Neural crest cell (in vitro differentiated cells): ENCODE data around the gene FAM180A. TPM values are rescaled to one million over a fixed set of nuclear protein-coding genes. Genes with fewer than 3 reads are reported as not detected.
A peak's percentile ranks its signal among the peaks of the same experiment; 100 is the strongest.

Source experiments
- DNase-seq: peaks from one replicate; pipeline ENCODE4 v3.0.0; 2021; ENCODE audit warnings: low read depth, mixed read lengths, low spot score
- H3K27ac Mint-ChIP-seq: one replicate; pipeline ENCODE4 v1.8.0; 2021; ENCODE audit warnings: mild to moderate bottlenecking, mixed read lengths; ENCODE audit not compliant: unreplicated experiment
- H3K27me3 Mint-ChIP-seq: 2 replicates; pipeline ENCODE4 v1.8.0; 2021; ENCODE audit warnings: low read depth, mild to moderate bottlenecking, mixed read lengths
- H3K36me3 Mint-ChIP-seq: 2 replicates; pipeline ENCODE4 v1.8.0; 2021; ENCODE audit warnings: low read depth, mild to moderate bottlenecking, mixed read lengths
- H3K4me1 Mint-ChIP-seq: 2 replicates; pipeline ENCODE4 v1.8.0; 2021; ENCODE audit warnings: mixed read lengths
- H3K4me3 Mint-ChIP-seq: one replicate; pipeline ENCODE4 v1.8.0; 2021; ENCODE audit warnings: mild to moderate bottlenecking, mixed read lengths
- H3K9me3 Mint-ChIP-seq: 2 replicates; pipeline ENCODE4 v1.8.0; 2021; ENCODE audit warnings: mixed read lengths
- CTCF ChIP-seq: fragments of 200-600 bp; sonication (generic); conservative IDR thresholded peaks from 2 replicates; pipeline ENCODE4 v1.5.0; 2021; ENCODE audit warnings: antibody characterized with exemption, mild to moderate bottlenecking
- total RNA-seq: library from RNA; stranded (reverse); gene quantifications from 2 replicates; pipeline ENCODE4 v1.2.1, GENCODE V29; 2021

FAM180A gene
- total RNA-seq, 1 donor from 2014 or later = not detected

GRCh38 chr7:135771961-135772638, 23.5 kb upstream of the FAM180A start:
- peaks cover 1% of the 10 kb centered on the region for H3K9me3 Mint-ChIP-seq
- H3K27me3 Mint-ChIP-seq = peaks cover 4% of the 10 kb centered on the region
- H3K4me3 Mint-ChIP-seq = no peak overlapping the region
- DNase-seq = no peak
- peak overlapping the region; percentile 59 for H3K27ac Mint-ChIP-seq
- no peak for TF ChIP-seq CTCF
- peaks cover 11% of the 10 kb centered on the region for H3K4me1 Mint-ChIP-seq
- H3K36me3 Mint-ChIP-seq = no peaks in the 10 kb centered on the region

- no peaks in the 10 kb centered on the region for H3K36me3 Mint-ChIP-seq
- no peak for TF ChIP-seq CTCF
- no peak overlapping the region for H3K4me3 Mint-ChIP-seq
- H3K4me1 Mint-ChIP-seq = peaks cover 11% of the 10 kb centered on the region
- DNase-seq = no peak
- no peak overlapping the region for H3K27ac Mint-ChIP-seq
- H3K27me3 Mint-ChIP-seq = peaks cover 7% of the 10 kb centered on the region
- no peaks in the 10 kb centered on the region for H3K9me3 Mint-ChIP-seq
Observed at GRCh38 chr7:135771051-135771450, 22.4 kb upstream of the FAM180A start.

GRCh38 chr7:135770139-135770710, 21.6 kb upstream of the FAM180A start:
- H3K27ac Mint-ChIP-seq = no peak overlapping the region
- no peak for DNase-seq
- no peak overlapping the region for H3K4me3 Mint-ChIP-seq
- no peaks in the 10 kb centered on the region for H3K9me3 Mint-ChIP-seq
- peaks cover 12% of the 10 kb centered on the region for H3K27me3 Mint-ChIP-seq
- peaks cover 15% of the 10 kb centered on the region for H3K4me1 Mint-ChIP-seq
- no peaks in the 10 kb centered on the region for H3K36me3 Mint-ChIP-seq
- no peak for TF ChIP-seq CTCF

GRCh38 chr7:135769005-135769802, 20.6 kb upstream of the FAM180A start:
- H3K27ac Mint-ChIP-seq = no peak overlapping the region
- H3K27me3 Mint-ChIP-seq = peaks cover 15% of the 10 kb centered on the region
- no peak for TF ChIP-seq CTCF
- no peak for DNase-seq
- no peak overlapping the region for H3K4me3 Mint-ChIP-seq
- H3K4me1 Mint-ChIP-seq = peaks cover 12% of the 10 kb centered on the region
- no peaks in the 10 kb centered on the region for H3K9me3 Mint-ChIP-seq
- H3K36me3 Mint-ChIP-seq = no peaks in the 10 kb centered on the region

GRCh38 chr7:135768467-135768866, 19.9 kb upstream of the FAM180A start:
- no peak for DNase-seq
- Mint-ChIP-seq H3K4me3 (no peak overlapping the region), H3K4me1 (peaks cover 6% of the 10 kb centered on the region), H3K27me3 (peaks cover 15% of the 10 kb centered on the region), H3K27ac (no peak overlapping the region), H3K36me3 (no peaks in the 10 kb centered on the region), H3K9me3 (no peaks in the 10 kb centered on the region)
- no peak for TF ChIP-seq CTCF
